ENCODE data around the gene NCOA4.
"Not testable (repeated sequence)": the region's sequence is repeated elsewhere in the genome, so short reads cannot be mapped to it uniquely, and the experiment has no call there.

NCOA4 gene

DNA sequence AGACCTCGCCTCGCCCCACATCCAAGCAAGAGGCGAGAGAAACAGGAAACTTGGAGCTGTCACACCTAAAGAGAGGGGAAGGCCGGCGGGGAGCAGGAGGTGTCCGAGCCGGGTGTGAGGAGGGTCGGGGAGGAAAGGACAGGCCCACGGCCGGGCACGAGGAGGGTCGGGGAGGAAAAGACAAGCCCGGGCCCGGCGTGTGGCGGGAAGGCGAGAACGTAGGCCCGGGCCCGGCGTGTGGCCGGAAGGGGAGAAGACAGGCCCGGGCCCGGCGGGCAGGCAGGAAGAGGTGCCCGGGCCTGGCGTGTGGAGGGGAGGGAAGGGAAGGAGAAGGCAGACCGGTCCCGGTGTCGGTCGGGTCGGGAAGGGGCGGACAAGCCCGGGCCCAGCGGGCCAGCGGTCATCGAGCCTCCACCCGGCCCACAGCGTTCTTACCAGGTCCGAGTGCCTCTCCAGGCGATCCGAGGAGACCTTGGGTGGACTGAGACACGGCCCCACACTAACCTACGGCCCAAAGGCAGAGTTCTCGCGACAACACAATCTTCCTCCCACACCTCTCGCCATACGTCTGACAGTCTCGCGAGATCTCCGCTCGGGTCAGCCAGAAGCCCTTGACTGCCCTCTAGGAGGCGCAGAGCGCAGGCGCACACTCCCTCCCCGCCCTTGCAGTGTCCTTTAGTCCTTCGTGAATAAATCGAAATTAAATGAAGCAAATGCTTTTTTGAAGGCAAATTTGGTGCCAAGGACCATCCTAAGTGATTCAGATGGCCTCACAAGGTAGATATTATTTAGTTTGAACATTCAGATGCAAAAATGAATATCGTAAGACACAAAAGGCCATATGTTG is at the start of gene NCOA4:
Gene NCOA4, minus strand, starts transcription at position 533 of the 847 bp plus-strand sequence. CDS start 13,943 bp downstream, outside the sequence.
- peak; percentile 91 to 94 for DNase-seq (ENCODE audit: low read depth in 2 of 2)

DNA sequence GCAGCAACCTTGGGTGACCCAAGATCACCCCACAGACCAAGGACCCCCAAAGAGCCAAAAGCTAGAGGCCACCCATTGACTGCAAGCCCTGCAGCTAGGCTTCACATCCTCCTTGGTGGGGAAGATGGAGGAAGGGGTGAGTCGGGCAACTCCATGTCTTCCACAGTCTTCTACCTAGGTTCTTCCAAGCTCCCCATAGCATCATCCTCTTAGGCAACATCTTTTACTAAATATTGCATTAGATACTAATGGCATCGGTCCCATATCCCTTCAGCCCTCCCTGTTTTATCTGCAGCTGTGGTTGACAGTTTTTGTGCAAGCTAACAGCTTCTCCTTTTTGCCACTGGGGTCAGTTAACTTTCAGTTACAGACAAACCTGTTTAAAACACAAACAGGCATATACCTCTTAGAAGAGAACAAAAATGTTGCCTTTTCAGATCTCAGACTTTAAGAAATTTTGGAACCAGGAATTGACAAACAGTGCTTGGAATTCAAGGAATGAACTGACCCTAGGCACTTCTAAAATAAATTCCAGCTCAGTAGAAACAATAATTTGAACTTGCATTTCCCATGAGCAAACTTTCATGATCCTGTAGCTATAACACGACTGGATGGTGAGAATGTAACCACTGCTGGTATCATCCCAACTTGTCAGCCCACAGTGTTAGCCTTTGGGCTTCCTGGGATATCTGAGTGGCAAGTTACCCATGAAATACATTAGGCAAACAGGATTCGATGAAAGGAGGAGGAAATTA is 49.6 kb upstream of the NCOA4 start:
- no peak for DNase-seq (ENCODE audit: low read depth in 2 of 2)

DNA sequence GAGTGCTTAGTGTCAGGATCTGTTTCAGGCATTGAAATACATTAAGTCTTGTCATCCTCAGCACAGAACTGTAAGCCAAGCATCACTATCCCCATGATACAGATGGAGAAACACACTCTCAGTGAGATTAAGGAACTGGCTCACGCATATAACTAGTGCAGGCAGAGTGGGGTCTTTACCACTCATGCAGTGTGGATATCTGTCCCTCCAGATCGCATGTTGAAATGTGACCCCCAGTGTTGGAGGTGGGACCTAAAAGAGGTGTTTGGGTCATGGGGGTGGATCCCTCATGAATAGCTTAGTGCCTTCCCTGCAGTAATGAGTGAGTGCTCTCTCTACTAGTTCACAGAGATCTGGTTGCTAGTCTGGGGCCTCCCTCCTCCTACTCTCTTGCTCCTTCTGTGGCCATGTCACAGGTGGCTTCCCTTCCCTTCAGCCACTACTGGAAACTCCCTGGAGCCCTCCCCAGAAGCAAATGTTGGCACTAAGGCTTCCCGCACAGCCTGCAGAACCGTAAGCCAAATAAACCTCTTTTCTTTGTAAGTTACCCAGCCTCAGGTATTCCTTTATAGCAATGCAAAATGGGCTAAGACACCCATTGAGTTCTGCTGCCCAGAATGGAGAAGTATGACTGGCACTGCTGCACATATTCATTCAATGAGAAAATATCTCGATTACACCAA is 47.4 kb upstream of the NCOA4 start:
- DNase-seq (ENCODE audit: low read depth in 2 of 2) = no peak

DNA sequence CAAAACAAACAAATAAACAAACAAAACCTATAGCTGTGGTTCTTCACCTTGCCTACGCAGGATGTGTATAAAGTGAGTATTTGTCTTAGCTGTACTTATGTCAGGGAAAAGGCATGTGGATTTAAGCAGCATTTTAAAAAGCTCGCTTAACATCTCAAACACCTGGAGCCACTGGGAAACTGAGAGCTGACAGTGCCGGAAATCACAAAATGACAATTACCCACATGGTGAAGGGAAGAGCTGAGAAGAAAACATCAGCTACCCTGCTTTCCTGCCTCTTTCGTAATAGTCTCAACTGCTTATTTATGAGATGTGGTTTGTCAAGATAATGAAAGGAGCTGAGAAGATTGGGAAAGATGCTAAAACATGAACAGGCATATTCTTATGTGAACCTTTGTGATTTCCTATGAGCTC is 46.7 kb upstream of the NCOA4 start:
- no peak for DNase-seq (ENCODE audit: low read depth in 2 of 2)

DNA sequence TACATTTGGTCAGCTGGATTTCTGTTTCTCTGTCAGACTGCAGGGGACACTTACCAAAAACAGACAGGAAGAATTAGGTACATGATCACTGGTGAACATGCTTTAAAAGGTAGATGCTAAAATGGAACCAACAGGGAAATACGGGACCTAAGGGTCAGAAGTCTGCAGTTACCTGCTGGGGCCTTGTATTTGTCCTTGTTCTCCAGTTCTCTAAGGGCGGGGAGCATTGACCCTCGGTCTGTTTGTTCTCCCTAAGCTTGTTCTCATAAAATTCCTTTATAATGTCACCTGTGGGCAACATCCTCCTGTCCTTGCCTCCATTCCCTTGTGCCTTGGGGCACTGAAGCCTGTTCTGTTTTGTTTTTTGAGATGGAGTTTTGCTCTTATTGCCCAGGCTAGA is 45.4 kb upstream of the NCOA4 start:
- DNase-seq (ENCODE audit: low read depth in 2 of 2) = no peak

DNA sequence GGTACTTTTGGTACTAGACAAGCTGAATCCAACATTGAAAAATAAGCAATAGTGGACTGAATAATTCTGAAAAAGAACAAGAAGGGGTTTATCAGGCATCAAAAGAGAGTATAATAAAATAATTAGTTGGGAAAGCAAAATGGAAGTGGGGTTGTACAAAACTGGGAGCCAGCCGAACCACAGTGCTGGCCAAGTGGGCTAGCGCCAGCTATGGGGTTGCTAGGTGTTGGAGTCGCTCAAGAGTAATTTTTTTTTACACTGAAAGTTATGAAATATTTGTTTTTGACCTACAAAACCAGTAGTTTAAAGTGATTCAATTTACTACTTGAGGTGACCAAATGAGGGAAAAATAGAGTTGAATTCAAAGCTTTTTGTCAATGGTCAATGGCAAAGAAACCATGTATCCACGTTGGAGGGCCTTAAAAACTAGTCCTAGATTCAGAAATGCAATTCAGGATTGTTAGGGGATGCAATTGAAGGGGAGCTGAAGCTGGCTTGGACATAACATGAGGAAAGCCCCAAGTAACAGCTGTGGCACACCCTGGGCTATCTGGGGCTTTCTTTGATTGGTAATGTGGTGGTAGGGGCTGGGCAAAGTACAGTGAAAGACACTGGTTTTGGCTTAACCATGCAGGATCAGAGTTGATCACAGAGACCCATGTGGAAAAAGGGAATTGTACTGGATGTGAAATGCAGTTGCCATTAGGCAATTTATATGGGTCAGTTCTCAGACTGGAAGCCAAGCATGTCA is 43.9 kb upstream of the NCOA4 start:
- DNase-seq (ENCODE audit: low read depth in 2 of 2) = no peak

DNA sequence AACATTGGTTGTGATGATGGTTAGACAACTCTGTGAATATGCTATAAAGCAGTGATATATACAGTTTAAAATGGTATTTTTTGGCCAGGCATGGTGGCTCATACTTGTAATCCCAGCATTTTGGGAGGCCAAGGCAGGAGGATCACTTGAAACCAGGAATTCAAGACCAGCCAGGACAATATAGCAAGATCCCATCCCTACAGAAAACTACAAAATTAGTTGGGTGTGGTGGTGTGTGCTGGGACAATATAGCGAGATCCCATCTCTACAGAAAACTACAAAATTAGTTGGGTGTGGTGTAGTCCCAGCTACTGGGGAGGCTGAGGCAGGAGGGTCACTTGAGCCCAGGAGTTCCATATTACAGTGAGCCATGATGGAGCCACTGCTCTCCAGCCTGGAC is 43.1 kb upstream of the NCOA4 start:
- no peak for DNase-seq (ENCODE audit: low read depth in 2 of 2)

DNA sequence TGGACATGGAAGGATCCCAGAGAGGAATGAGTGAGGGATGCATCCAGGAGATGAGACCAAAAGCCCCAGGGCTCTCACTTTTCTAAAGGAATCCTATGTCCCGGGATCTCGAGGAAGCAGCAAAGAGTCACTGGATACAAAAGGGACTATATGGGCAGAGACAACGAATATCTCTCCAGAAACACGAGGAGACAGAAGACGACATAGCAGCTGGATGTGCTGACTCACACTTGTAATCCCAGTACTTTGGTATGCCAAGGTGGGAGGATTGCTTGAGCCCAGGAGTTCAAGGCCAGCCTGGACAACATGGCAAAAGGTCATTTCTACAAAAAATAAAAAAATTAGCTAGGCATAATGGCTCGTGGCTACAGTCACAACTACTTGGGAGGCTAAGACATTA is 40.3 kb upstream of the NCOA4 start:
- DNase-seq (ENCODE audit: low read depth in 2 of 2) = no peak

DNA sequence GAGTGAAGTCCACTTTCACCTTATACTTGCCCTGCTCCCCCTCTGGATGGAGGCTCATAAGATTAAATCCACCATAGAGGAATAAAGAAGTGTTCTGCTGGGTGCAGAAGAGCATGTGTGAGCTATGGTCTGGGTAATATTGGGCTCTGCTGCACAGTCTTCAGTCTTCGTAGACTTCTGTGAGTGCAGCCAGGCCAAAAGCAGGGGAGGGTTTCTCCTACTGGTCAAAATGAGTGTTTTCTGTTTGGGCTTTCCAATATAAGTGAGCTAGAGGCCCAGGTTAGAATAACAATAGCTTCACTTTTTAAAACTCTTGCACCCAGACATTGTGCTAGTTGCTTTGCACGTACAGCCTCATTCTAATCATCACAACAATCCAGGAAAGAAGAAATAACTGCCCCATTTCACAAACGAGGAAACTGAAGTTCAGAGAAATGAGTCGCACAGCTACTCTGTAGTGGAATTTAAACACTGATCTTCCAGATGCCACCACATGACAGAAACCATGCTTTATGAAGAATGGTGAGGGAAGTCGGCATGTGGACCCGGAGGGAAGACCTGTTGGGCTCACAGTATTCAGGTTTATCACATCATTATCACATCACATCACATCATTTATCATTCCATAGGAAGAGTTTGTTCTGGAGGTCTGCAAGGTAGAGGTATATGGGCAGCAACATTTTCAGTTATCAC is 39.5 kb upstream of the NCOA4 start:
- no peak for DNase-seq (ENCODE audit: low read depth in 2 of 2)

DNA sequence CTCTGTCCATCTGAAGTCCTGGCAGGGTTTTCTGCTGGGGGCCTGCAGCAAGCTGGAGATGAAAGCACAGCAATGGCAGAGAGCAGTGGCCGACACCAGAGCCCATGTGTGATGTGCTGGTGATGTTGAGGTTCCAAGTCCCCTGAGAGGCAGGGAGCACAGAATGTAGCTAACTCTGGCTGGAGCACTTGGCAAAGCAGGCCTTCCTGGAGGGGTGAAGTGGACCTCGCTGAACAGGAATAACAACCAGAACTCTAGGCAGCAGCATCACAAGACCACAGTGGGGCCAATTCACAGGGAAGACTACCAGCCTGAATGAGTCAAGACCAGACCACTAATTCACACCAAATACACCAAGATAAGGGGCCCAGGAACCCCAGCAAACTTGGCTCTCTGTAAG is 38.5 kb upstream of the NCOA4 start:
- no peak for DNase-seq (ENCODE audit: low read depth in 2 of 2)

DNA sequence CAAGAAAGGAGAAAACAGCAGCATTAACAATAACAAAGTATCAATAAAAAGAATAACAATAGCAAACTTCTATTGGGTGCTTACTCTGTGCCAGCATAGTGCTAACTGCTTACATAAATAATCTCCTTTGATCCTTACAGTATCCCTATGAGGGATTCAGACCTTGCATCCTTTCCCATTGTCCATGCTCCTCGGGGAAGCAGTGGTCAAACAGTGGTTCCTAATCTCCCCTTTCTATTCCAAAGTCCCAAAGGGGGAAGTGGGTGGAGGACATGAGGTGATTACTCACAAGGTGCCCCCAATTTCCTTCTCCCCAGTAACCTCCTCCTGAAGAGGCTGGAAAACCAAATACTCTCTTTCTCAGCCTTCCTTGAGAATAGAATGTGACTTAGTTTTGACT is 37.7 kb upstream of the NCOA4 start:
- DNase-seq (ENCODE audit: low read depth in 2 of 2) = no peak

DNA sequence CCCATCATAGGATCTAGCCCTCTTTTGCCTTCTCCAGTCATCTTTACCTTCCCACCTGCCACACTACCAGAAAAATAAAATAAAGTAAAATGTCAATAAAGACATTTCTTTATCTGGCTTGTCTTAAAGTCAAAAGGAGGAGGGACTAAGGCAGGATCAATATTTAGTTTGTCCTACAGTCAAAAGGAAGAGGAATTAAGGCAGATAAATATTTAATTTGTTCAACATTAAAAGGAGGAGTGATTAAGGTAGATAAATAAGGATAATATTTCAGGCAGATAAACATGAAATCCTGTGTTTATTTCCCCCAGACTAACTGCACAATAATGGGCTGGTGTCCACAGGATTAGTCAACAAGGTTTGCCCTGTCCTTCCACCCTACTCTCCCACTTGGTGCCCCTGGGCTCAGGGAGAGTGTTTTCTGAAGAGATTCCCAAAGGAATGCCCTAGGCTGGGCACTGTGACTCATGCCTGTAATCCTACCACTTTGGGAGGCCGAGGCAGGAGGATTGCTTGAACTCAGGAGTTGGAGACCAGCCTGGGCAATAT is 33.9 kb upstream of the NCOA4 start:
- DNase-seq (ENCODE audit: low read depth in 2 of 2) = no peak

DNA sequence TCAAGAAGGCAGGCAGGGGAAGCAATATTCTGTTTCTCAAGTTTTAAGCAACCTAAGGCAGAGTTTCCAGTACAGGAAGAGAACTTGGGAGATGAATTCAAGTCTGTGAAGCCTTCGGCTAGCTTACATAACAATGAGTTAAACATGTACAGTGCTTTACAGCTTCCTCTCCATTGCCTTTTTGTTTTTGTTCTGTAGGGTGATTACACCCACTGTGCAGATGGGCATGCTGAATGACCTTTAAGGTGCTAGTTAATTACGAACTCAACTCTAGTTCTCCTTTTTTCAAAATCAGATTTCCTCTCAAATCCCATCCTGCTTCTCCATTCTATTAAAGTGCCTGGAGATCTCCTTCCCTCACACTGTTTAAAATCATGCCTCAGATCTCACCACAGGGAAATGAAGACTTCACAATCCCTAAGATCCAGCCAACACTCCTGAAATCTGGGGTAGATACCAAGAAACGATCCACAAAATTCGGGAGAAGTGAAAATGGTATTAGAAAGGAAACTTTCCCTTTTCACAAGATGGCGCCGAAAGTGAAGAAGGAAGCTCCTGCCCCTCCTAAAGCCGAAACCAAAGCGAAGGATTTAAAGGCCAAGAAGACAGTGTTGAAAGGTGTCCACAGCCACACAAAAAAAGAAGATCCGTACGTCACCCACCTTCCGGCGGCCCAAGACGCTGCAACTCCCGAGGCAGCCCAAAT is 32.5 kb upstream of the NCOA4 start:
- no peak for DNase-seq (ENCODE audit: low read depth in 2 of 2)

DNA sequence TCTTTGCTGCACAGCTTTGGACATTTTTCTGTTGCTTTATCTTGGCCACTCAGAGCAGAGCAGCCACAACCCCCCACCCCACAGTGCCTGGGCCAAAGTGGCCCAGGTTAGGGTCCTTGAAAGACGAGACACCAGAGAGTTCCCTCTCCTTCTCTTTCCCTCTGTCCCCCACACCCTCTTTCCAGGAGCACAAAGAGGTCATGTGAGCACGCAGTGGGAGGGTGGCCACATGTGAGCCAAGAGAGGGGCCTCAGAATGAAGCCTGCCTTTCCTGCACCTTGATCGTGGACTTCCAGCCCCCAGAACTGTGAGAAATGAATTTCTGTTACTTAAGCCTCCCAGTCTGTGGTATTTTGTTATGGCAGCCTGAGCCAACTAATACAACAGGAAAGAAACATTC is 30.3 kb upstream of the NCOA4 start:
- no peak for DNase-seq (ENCODE audit: low read depth in 2 of 2)

DNA sequence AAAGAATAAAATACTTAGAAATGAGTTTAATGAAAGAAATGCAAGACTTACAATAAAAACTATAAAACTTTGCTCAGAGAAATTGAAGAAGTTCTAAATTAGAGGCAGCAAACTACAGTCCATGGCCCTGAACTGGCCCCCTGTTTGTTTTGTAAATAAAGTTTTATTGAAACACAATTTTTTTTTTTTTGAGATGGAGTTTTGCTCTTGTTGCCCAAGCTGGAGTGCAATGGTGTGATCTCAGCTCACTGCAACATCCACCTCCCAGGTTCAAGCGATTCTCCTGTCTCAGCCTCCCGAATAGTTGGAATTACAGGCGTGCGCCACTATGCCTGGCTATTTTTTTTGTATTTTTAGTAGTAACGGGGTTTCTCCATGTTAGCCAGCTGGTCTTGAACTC is 27.5 kb upstream of the NCOA4 start:
- DNase-seq (ENCODE audit: low read depth in 2 of 2) = not testable (repeated sequence)

DNA sequence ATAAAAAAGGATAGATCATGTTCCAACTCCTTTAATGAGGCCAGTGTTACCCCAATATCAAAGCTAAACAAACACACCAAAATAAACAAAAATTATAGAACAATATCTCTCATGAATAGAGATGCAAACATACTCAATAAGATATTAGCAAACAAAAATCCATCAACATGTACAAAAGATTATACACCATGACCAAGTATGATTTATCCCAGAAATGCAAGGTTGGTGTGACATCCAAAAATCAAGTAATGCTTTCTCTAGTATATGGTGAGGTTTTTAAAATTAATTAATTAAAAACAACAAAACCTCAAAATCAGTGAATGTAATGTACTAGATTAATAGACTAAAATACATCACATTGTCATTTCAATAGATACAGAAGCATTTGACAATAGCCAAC is 26.6 kb upstream of the NCOA4 start:
- DNase-seq (ENCODE audit: low read depth in 2 of 2) = no peak

DNA sequence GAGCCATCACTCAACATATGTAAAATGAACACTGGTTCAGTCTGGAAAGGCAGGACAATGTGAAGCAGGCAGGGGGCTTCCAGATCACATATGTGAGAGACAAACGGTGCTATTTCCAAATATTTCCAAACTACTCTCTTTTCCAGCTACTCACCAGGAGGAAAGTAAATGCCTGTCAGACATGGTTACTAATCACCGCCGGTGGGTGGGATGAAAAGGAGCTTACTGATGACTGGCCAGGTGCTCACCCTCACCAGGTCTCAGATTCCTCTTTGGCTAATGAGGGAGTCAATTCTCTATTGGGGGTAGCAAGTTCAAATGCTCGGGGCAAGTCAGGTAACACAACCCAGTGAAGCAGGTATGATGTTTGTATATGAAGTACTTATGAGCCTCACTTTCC is 25.3 kb upstream of the NCOA4 start:
- DNase-seq (ENCODE audit: low read depth in 2 of 2) = no peak

DNA sequence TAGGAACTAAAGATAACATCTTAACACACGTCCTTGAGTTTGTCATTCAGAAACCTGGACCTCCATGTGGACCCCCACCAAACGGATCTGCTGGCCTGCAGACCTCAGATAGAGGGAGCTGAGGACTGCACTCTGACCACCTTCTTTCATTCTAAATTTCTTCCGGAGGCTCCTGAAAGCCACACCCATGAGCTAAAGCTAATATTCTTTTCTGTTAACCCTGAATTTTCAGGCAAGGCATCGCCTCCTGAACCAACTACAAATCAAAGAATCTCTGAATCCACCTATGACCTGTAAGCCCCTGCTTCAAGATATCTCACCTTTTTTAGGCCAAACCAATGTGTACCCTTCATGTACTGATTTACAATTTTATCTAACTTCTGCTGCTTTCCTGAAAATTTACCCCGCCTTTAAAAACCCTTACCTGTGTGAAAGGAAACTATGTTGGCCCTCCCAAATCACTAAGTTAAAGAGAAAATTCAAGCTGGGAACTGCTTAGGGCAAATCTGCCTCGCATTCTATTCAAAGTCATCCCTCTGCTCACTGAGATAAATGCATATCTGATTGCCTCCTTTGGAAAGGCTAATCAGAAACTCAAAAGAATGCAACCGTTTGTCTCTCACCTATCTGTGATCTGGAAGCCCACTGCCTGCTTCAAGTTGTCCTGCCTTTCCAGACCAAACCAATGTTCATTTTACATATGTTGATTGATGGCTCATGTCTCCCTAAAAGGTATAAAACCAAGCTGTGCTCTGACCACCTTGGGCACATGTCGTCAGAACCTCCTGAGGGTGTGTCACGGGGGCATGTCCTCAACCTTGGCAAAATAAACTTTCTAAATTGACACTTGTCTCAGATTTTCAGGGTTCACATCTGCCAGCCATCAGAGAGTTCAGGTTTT is 23.4 kb upstream of the NCOA4 start:
- DNase-seq (ENCODE audit: low read depth in 2 of 2) = no peak

DNA sequence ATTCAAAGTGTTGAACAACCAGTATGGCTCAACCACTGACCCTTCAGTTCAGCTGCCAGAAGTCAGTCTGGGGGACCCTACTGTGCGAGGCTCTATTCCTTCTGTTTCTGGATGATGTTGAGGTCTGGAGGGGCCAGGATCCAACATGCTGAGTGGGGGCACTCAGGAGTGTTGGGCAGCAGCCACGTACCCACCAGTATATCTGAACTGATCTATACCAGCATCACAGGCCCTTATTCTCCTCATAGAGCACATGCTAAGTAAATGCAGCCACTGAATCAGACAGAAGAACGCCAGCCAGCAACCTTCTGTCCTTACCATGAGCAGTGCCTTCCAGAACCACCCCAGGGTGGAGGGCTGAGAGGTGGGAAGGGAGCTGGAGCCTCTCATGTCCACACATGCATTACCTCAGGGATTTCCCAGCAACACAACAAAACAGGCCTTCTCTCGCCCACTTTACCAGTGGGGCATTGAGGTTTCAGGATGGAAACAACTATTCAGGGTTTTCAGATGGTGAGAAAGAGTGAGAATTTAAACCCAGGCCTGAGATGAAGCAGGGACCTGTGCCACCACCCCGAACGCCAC is 22.5 kb upstream of the NCOA4 start:
- DNase-seq (ENCODE audit: low read depth in 2 of 2) = no peak
